BE2C (cell line): Measurements from ENCODE around the gene PTPRN2.

Source experiments
- DNase-seq: peaks from one replicate; pipeline ENCODE4 v3.0.0-alpha.2; 2020
- H3K27me3 ChIP-seq: fragments of 250-450 bp; sonication (Bioruptor Pico); 2 replicates; pipeline ENCODE4 v1.5.1; 2020; ENCODE audit warnings: mild to moderate bottlenecking
- H3K36me3 ChIP-seq: fragments of 250-450 bp; sonication (Bioruptor Pico); 2 replicates; pipeline ENCODE4 v1.5.1; 2020; ENCODE audit warnings: mild to moderate bottlenecking
- H3K4me1 ChIP-seq: fragments of 250-450 bp; sonication (Bioruptor Pico); 2 replicates; pipeline ENCODE4 v1.5.1; 2020
- H3K4me3 ChIP-seq: 2 replicates; pipeline ENCODE4 v1.5.1; 2011; ENCODE audit warnings: low read depth, low read length
- H3K9me3 ChIP-seq: fragments of 250-450 bp; sonication (Bioruptor Pico); 2 replicates; pipeline ENCODE4 v1.5.1; 2020
- TF ChIP-seq, protein P1 (sequence below): IDR thresholded peaks from 2 replicates; pipeline ENCODE4 v1.5.1; 2012; ENCODE audit warnings: mild to moderate bottlenecking, low read depth, low read length

The PTPRN2 gene

DNA sequence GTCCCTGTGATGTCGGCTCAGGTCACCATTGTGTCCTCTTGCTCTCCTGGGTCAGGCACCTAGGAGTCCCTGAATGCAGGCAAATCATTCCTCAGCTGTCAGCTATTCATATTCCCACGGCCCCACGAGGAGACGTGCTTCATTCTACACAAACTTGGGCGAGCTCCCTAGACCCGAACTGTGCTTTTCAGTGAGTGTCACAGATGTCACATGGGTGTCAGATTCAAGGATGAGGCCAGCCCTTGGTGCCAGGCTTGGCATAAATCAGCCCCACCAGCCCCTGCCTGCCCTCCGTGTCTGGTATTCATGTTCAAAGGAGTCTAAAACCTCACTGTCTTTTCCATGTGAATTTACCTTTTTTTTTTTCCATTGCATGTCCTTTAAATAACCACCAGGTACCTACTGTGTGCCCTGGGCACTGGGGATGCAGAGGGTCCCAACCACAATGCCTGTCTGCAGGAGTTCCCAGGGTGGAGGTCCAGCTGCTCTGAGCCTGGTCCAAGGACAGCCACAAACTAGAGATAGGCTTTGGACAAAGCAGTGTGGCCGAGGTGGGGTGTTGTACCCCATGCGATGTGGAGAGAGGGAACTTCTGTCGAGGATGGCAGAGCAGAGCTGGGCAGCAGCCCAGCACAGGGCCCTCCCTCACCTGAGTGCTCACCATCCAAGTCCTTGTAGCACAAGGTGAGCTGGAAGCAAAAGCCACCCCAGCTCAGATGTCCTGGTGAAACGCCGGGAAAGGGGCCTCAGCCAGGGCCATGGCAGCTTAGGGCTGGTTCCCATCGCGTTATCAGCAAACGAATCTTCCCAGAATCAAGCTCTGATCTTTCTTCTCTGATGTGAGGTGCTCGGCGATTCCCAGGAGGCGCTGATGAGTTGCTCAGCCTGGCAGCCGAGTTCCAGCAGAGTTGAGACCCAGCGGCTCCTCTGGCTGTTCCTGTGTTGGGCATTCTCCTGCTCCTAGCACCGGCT, 611.9 kb downstream of the PTPRN2 start:
- Histone ChIP-seq H3K4me3 (no peak overlapping the region), H3K27me3 (no peaks in the 10 kb centered on the region), H3K9me3 (no peaks in the 10 kb centered on the region), H3K36me3 (no peaks in the 10 kb centered on the region), H3K4me1 (no peaks in the 10 kb centered on the region)
- DNase-seq, result no peak
- TF ChIP-seq, protein P1, sequence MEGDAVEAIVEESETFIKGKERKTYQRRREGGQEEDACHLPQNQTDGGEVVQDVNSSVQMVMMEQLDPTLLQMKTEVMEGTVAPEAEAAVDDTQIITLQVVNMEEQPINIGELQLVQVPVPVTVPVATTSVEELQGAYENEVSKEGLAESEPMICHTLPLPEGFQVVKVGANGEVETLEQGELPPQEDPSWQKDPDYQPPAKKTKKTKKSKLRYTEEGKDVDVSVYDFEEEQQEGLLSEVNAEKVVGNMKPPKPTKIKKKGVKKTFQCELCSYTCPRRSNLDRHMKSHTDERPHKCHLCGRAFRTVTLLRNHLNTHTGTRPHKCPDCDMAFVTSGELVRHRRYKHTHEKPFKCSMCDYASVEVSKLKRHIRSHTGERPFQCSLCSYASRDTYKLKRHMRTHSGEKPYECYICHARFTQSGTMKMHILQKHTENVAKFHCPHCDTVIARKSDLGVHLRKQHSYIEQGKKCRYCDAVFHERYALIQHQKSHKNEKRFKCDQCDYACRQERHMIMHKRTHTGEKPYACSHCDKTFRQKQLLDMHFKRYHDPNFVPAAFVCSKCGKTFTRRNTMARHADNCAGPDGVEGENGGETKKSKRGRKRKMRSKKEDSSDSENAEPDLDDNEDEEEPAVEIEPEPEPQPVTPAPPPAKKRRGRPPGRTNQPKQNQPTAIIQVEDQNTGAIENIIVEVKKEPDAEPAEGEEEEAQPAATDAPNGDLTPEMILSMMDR, result no peak

DNA sequence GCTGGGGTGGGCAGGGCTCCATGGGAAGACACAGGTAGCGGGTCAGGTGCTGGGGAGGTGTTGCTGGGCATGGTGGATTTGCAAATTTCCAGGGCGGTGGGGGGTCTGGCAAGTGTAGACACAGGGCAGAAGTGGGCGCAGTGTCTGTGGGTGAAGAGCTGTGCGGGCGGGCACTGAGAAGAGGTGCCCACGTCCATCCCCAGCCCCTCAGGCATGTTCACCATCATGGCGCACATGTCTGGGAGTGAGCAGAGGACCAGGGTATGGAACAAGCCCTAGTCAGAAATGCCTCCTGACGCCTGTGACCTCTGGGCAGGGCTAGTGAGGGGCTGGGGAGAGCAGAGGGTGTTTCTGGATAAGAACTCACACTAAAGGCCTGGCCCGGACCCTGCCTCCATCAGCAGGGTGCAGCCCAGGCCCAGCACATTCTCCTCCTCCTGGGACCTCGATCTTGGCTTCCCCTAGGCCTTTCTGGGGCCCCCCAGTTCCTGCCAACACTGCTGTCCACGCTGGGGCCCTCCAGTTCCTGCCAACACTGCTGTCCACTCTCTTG, 612.9 kb downstream of the PTPRN2 start:
- TF ChIP-seq, protein P1, result no peak
- Histone ChIP-seq H3K27me3 (no peaks in the 10 kb centered on the region), H3K4me1 (no peaks in the 10 kb centered on the region), H3K9me3 (no peaks in the 10 kb centered on the region), H3K4me3 (no peak overlapping the region), H3K36me3 (no peaks in the 10 kb centered on the region)
- DNase-seq, result no peak

DNA sequence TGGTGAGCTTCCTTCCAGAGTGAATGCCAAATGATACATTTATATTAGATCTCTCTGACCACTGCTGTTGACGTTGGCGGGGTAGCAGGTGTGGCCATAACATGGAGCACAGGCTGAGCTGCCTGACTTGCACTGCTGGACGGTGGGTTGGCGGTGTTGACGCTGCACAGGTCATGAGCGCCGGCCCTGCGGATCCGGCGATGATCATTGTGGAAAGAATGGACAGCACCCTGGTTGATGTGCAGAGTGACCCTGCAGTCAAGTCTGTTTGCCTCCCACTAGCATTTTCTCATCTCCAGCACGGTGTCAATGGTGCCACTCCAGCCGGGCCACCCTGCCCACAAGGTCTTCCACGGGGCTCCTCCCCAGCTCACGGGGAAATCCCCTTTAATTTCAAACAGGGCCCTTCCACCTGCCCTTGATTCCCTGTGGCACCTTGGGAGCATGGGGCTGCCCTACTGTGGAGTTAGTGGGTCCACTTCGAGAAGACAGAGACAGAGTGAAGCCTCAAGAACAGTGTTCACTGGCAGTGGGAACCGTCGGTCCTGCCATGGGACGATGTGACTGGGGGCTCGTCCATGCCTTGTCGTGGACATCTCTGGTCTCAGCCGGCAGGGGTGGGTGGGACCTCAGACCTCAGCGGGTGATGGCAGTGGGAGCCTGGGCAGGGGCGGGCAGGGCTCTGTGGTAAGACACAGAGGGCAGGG, 613.5 kb downstream of the PTPRN2 start:
- H3K9me3 ChIP-seq, result no peaks in the 10 kb centered on the region
- no peaks in the 10 kb centered on the region for H3K36me3 ChIP-seq
- no peaks in the 10 kb centered on the region for H3K27me3 ChIP-seq
- no peak for DNase-seq
- TF ChIP-seq, protein P1, result no peak
- H3K4me3 ChIP-seq, result no peak overlapping the region
- no peaks in the 10 kb centered on the region for H3K4me1 ChIP-seq

DNA sequence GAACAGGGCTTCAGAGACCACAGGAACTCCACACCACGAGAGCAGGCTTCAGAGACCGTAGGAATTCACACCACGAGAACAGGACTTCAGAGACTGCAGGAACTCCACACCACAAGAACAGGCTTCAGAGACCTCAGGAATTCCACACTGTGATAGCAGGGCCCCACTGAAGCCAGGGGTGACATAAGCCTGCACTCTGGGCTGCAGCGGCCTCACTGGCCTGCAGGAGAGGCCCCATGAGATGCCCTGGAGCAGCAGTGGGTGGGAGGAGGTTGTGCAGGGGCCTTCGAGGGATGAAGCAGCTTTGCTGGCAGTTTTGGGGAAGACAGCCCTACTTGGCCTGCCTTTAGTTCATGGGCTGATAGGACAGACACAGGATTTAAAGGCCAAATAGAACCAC, 614.7 kb downstream of the PTPRN2 start:
- Histone ChIP-seq H3K9me3 (no peaks in the 10 kb centered on the region), H3K36me3 (no peaks in the 10 kb centered on the region), H3K27me3 (no peaks in the 10 kb centered on the region), H3K4me1 (no peaks in the 10 kb centered on the region), H3K4me3 (no peak overlapping the region)
- TF ChIP-seq, protein P1, result no peak
- no peak for DNase-seq

DNA sequence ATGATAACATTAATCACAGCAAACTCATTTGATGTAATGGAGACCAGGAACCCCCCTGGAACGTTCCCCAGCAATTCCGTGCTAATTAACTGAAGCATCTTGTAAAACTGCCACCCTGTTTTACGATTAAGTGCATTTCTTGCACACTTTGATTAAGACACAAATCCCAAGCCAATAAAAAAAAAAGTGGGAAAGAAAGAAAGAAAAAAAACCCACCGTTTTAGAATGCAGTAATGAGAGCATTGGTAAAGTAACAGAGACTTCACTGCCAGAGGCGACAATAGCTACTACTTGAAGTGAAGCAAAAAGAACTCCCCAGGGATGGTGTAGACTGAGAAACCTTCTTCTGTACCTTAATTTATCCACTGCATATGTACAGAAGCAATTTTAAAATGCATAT, 616.1 kb downstream of the PTPRN2 start:
- DNase-seq, result no peak
- no peaks in the 10 kb centered on the region for H3K9me3 ChIP-seq
- H3K27me3 ChIP-seq, result no peaks in the 10 kb centered on the region
- no peak overlapping the region for H3K4me3 ChIP-seq
- no peaks in the 10 kb centered on the region for H3K36me3 ChIP-seq
- TF ChIP-seq, protein P1, result no peak
- no peaks in the 10 kb centered on the region for H3K4me1 ChIP-seq
